Tibial nerve (tissue), 4 donors: ENCODE results near the gene DENND10.
"Not testable (repeated sequence)": the region's sequence is repeated elsewhere in the genome, so short reads cannot be mapped to it uniquely, and the experiment has no call there.

Experiments used
- CTCF ChIP-seq, 5 experiments: fragments of 200-600 bp in 3 of 5; fragments of 450-650 bp in 2 of 5; sonication (generic) in 3 of 5; IDR thresholded peaks; one replicate each; pipeline ENCODE4 v1.5.1; 2016 to 2019; ENCODE audit warnings: antibody characterized with exemption in 5 of 5, mild to moderate bottlenecking in 3 of 5, moderate library complexity in 2 of 5
- EP300 ChIP-seq, 2 donors: sonication (generic); formaldehyde crosslinking; IDR thresholded peaks; one replicate each; pipeline ENCODE4 v1.6.1; 2017; ENCODE audit warnings: antibody characterized with exemption in 2 of 2, mild to moderate bottlenecking in 1 of 2
- POLR2A ChIP-seq, 2 donors: fragments of 450-650 bp; IDR thresholded peaks; one replicate each; pipeline ENCODE4 v1.6.1; 2017; ENCODE audit warnings: antibody characterized with exemption in 2 of 2, mild to moderate bottlenecking in 2 of 2, moderate library complexity in 2 of 2

- not testable (repeated sequence) for TF ChIP-seq CTCF, POLR2A, EP300 (IDR thresholded peaks at IDR 0.05)
These were observed 34.0 kb downstream of the DENND10 start for GRCh38 chr10:119137878-119138277.
